Uterus (tissue), 4 donors: ENCODE results near the gene RDH5. TPM values are rescaled to one million over a fixed set of nuclear protein-coding genes. Genes with fewer than 3 reads are reported as not detected.

Experiments
- DNase-seq, 2 donors: peaks; one replicate each; pipeline ENCODE4 v3.0.0-alpha.2; 2019 to 2020
- H3K27ac ChIP-seq, 2 donors: fragments of 200-600 bp; sonication (generic); 1 replicate in 1 of 2; 2 replicates in 1 of 2; pipeline ENCODE4 v1.5.1; 2016 to 2018
- H3K27me3 ChIP-seq, 2 donors: fragments of 200-600 bp; sonication (generic); one replicate each; pipeline ENCODE4 v1.5.1; 2018 to 2019; ENCODE audit warnings: control low read depth in 1 of 2
- H3K36me3 ChIP-seq, 2 donors: fragments of 200-600 bp; sonication (generic); one replicate each; pipeline ENCODE4 v1.5.1; 2019; ENCODE audit warnings: control low read depth in 1 of 2
- H3K4me1 ChIP-seq, 2 donors: fragments of 200-600 bp; sonication (generic); one replicate each; pipeline ENCODE4 v1.5.1; 2018 to 2019; ENCODE audit warnings: control low read depth in 1 of 2
- H3K4me3 ChIP-seq, 2 donors: fragments of 200-600 bp; sonication (generic); 1 replicate in 1 of 2; 2 replicates in 1 of 2; pipeline ENCODE4 v1.5.1; 2018 to 2019; ENCODE audit warnings: mild to moderate bottlenecking in 1 of 2
- H3K9me3 ChIP-seq, 2 donors: fragments of 200-600 bp; sonication (generic); one replicate each; pipeline ENCODE4 v1.5.1; 2019; ENCODE audit warnings: control low read depth in 1 of 2
- POLR2A ChIP-seq, 2 donors: fragments of 450-650 bp; IDR thresholded peaks; one replicate each; pipeline ENCODE4 v1.6.1; 2016; ENCODE audit warnings: antibody characterized with exemption in 2 of 2, mild to moderate bottlenecking in 1 of 2, moderate library complexity in 1 of 2
- intact Hi-C: fragments of 100-400 bp; cut with DNase I; formaldehyde crosslinking; loops from one replicate; pipeline ENCODE4 v1.15.1; 2023; ENCODE audit warnings: low total_unique reads
- total RNA-seq, 4 donors: library from RNA; depleted of rRNA in 3 of 4; stranded (reverse); fragments of >200 nt in 3 of 4; gene quantifications; one replicate each; pipeline versions ENCODE4 v1.1.0 to v1.2.4, GENCODE V29; 2014 to 2023
- TF ChIP-seq, protein P1 (sequence below), 4 experiments: fragments of 200-600 bp in 2 of 4; fragments of 450-650 bp in 2 of 4; sonication (generic) in 2 of 4; IDR thresholded peaks; one replicate each; pipeline ENCODE4 v1.5.1; 2016 to 2019; ENCODE audit warnings: antibody characterized with exemption in 4 of 4, mild to moderate bottlenecking in 2 of 4, moderate library complexity in 1 of 4
- donor health status: DM: yes; HTN: yes; CAD: no.

Gene RDH5
- total RNA-seq, 4 donors from 2014 or later = 4.1 to 16.8 (median 9.7) TPM

DNA sequence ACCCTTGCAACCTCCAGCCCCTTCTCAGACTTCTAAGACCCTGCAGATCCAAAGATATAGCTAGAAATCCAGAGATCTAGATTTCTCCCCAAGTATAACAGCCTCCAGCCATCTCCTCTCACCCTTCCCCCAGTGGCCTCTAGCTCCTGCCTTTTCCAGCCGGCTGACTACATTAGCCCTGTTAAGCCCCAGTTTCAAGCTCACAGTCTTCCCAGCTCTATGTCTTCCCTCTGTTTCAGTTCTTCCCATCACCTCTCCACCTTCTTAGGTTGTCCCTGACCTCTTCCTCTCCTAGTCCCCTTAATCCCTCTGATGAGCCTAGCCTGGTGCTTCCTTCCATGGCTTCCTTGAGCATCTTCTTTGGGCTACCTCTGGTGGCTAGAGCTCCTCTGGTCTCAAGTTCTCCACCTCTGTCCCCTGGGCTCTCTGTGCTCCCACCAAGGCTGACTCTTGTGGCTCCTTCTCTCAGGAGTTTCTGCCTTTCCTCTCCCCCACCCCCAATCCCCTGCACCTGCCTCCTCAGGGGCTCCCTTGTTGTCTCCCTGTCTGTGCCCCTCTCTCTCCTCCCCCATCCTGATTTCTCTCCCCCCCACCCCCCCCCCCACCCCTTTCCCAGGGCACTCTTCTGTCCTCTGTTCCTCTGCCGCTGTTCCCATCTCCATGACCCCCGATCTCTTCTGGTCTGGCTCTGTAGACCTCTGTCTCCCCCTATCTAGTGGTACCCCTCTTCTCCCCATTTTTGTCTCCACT lies 21.9 kb downstream of the RDH5 start:
- Histone ChIP-seq H3K27me3 (no peaks in the 10 kb centered on the region), H3K9me3 (no peaks in the 10 kb centered on the region), H3K27ac (peak overlapping the region; percentile 83 to 91), H3K4me1 (peaks cover 0 to 4% of the 10 kb centered on the region in 2 donors), H3K4me3 (peak overlapping the region; percentile 53 to 61), H3K36me3 (no peaks in the 10 kb centered on the region)
- no peak for DNase-seq
- TF ChIP-seq POLR2A (IDR thresholded peaks at IDR 0.05) = no peak
- TF ChIP-seq, protein P1, sequence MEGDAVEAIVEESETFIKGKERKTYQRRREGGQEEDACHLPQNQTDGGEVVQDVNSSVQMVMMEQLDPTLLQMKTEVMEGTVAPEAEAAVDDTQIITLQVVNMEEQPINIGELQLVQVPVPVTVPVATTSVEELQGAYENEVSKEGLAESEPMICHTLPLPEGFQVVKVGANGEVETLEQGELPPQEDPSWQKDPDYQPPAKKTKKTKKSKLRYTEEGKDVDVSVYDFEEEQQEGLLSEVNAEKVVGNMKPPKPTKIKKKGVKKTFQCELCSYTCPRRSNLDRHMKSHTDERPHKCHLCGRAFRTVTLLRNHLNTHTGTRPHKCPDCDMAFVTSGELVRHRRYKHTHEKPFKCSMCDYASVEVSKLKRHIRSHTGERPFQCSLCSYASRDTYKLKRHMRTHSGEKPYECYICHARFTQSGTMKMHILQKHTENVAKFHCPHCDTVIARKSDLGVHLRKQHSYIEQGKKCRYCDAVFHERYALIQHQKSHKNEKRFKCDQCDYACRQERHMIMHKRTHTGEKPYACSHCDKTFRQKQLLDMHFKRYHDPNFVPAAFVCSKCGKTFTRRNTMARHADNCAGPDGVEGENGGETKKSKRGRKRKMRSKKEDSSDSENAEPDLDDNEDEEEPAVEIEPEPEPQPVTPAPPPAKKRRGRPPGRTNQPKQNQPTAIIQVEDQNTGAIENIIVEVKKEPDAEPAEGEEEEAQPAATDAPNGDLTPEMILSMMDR (IDR thresholded peaks at IDR 0.05) = no peak
- intact Hi-C loops = loop anchor here (10.0 kb wide), 1 partner anchor 73 kb away; the partner anchor contains the start of genes ORMDL2 and SARNP

DNA sequence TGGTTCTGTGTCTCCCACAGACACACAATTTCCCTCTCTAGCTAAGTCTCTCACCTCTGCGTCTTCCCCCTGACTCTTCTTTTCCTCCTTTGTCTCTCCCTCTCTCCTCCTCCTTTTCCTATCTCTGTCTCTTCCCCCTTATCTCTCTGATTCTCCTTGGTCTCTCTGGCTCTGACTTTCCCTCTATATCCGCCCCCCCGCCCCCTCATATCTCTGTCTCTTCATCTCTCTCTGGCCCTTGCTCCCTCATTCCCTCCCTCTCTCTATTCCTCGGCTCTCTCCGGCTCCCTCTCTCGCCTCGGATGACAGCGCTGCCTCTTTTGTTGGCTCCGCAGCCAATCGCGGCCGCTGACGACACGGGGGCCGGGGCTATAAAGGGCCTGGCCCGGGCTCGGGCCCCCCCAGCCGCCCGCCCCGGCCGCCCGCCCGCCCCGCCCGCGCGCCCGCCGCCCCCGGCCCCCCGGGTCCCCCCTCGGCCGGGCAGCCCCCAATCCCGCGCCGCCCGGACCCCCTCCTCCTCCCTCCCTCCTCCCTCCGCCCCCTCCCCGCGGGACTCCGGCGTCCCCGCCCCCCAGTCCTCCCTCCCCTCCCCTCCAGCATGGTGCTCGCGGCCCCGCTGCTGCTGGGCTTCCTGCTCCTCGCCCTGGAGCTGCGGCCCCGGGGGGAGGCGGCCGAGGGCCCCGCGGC lies 22.7 kb downstream of the RDH5 start, which contains the start of gene GDF11:
TSS of gene GDF11 (plus strand) at position 404 of the 687 bp plus-strand sequence. CDS start at position 599, 195 bp downstream.
- Histone ChIP-seq H3K27me3 (no peaks in the 10 kb centered on the region), H3K4me3 (peak within 1 kb of the TSS; percentile 53 to 61), H3K36me3 (no peaks in the 10 kb centered on the region), H3K9me3 (no peaks in the 10 kb centered on the region), H3K27ac (peak within 1 kb of the TSS; percentile 83 to 91), H3K4me1 (no peaks in the 10 kb centered on the region)
- DNase-seq = peak; percentile 85 to 87
- intact Hi-C loops = loop anchor here (10.0 kb wide), 1 partner anchor 72 kb away; the partner anchor contains the start of genes ORMDL2 and SARNP
- TF ChIP-seq, protein P1 (IDR thresholded peaks at IDR 0.05) = peak in 1 of 4 experiments; percentile 9
- TF ChIP-seq POLR2A (IDR thresholded peaks at IDR 0.05) = peak; percentile 82 to 89

DNA sequence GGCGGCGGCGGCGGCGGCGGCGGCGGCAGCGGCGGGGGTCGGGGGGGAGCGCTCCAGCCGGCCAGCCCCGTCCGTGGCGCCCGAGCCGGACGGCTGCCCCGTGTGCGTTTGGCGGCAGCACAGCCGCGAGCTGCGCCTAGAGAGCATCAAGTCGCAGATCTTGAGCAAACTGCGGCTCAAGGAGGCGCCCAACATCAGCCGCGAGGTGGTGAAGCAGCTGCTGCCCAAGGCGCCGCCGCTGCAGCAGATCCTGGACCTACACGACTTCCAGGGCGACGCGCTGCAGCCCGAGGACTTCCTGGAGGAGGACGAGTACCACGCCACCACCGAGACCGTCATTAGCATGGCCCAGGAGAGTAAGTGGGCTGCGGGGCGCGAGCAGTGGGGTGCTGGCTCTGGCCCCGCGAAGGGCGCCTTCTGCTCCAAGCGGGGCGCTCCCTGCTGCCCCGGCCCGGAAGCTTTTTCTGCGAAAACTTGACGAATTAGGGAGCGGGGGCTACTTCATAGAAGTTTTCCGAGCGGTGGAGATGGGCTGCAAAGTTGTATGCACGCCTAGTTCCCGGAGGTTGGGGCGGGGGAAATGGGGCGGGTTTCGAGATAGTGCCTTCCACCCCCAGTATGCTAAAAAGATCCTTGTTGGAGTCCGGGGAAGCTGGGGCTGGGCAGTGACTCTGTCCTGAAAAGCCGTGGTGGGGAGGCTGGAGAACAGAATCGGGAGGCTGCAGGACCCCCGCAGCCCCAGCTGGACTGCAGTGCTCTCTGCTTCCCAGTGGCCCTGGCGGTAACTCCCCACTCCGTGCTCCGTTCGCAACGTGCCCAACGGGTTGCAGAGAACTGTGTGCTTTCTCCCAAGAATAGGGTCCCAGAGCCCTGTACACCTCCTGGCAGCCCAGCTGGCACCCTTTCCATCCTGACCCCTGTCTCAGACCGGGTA lies 23.5 kb downstream of the RDH5 start:
- TF ChIP-seq, protein P1 (IDR thresholded peaks at IDR 0.05) = peak in 1 of 4 experiments; percentile 10
- TF ChIP-seq POLR2A (IDR thresholded peaks at IDR 0.05) = peak in 1 of 2 donors; percentile 8
- Histone ChIP-seq H3K27me3 (no peaks in the 10 kb centered on the region), H3K27ac (peak overlapping the region; percentile 83 to 91), H3K4me1 (no peaks in the 10 kb centered on the region), H3K9me3 (no peaks in the 10 kb centered on the region), H3K36me3 (no peaks in the 10 kb centered on the region), H3K4me3 (peak overlapping the region; percentile 53 to 61)
- intact Hi-C loops = loop anchor here (10.0 kb wide), 1 partner anchor 71 kb away; the partner anchor contains the start of genes ORMDL2 and SARNP
- peak in 1 of 2 donors; percentile 64 for DNase-seq

DNA sequence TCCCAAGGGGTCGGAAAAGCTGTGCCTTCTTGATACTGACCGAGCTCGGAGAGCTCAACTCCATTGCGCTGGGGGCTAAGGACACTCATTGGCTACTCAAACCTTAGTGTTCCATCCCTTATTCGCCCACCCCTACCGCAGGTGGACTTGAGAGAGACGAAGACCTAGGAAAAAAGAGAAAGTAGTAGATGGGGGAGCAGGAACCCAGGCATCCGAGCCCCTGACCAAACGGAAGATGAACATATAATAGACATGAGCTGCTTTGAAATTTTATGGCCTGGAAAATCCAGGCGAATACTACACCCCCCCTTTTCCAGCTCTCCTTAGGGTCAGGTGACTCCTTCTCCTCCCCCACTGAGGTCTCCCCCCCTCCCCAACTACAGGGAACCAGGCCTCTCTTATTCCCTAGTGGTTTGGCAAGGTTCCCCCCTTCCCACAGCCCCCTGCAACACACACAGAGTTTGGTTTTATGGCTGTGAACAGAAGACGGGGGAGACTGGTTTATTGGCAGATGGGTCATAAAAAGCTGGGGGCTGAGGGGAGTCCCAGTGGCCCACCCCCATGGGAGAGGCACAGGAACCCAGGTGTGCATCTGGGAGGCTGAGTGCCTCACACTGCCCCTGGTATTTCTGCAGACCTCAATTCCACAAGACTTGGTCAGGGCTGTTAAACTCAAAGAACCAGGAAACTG lies 24.3 kb downstream of the RDH5 start:
- no peaks in the 10 kb centered on the region for H3K27me3 ChIP-seq
- no peak for DNase-seq
- intact Hi-C loops = loop anchor here (10.0 kb wide), 1 partner anchor 70 kb away; the partner anchor contains the start of genes ORMDL2 and SARNP

More for the DNA sequence above, 24.3 kb downstream of the RDH5 start:
- peak overlapping the region; percentile 53 to 61 for H3K4me3 ChIP-seq
- H3K36me3 ChIP-seq = no peaks in the 10 kb centered on the region
- peak overlapping the region; percentile 83 to 91 for H3K27ac ChIP-seq
- no peaks in the 10 kb centered on the region for H3K9me3 ChIP-seq
- H3K4me1 ChIP-seq = no peaks in the 10 kb centered on the region
- TF ChIP-seq, protein P1 (IDR thresholded peaks at IDR 0.05) = no peak
- no peak for TF ChIP-seq POLR2A (IDR thresholded peaks at IDR 0.05)
